Tibial nerve (tissue), 3 donors: ENCODE data around the gene MST1R.

Experiments
- POLR2A ChIP-seq, 2 donors: fragments of 450-650 bp; IDR thresholded peaks; one replicate each; pipeline ENCODE4 v1.6.1; 2017; ENCODE audit warnings: antibody characterized with exemption in 2 of 2, mild to moderate bottlenecking in 2 of 2, moderate library complexity in 2 of 2
- TF ChIP-seq, protein P1 (sequence below), 5 experiments: fragments of 200-600 bp in 3 of 5; fragments of 450-650 bp in 2 of 5; sonication (generic) in 3 of 5; IDR thresholded peaks; one replicate each; pipeline ENCODE4 v1.5.1; 2016 to 2019; ENCODE audit warnings: antibody characterized with exemption in 5 of 5, mild to moderate bottlenecking in 3 of 5, moderate library complexity in 2 of 5

DNA sequence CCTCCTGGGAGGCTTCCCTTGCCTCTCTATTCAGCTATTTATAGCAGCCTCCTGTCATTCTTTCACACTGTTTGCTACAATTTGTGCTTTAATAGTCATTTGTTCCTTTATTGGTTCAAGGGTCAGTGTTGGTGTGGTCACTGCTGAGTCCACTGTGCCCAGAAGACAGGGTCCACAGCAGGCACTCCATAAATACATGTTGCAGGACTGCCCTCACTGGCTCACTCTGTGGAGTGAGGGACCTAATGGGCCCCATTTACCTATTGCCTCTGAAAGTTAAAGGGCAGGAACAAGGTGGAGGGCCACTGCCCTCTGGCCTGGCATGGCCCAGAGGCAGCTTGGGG is 16.8 kb downstream of the MST1R start:
- TF ChIP-seq, protein P1, sequence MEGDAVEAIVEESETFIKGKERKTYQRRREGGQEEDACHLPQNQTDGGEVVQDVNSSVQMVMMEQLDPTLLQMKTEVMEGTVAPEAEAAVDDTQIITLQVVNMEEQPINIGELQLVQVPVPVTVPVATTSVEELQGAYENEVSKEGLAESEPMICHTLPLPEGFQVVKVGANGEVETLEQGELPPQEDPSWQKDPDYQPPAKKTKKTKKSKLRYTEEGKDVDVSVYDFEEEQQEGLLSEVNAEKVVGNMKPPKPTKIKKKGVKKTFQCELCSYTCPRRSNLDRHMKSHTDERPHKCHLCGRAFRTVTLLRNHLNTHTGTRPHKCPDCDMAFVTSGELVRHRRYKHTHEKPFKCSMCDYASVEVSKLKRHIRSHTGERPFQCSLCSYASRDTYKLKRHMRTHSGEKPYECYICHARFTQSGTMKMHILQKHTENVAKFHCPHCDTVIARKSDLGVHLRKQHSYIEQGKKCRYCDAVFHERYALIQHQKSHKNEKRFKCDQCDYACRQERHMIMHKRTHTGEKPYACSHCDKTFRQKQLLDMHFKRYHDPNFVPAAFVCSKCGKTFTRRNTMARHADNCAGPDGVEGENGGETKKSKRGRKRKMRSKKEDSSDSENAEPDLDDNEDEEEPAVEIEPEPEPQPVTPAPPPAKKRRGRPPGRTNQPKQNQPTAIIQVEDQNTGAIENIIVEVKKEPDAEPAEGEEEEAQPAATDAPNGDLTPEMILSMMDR (IDR thresholded peaks at IDR 0.05): no peak
- no peak for TF ChIP-seq POLR2A (IDR thresholded peaks at IDR 0.05)
